GM23338 (cell line): ENCODE measurements around the gene TCERG1. TPM values are rescaled to one million over a fixed set of nuclear protein-coding genes. Genes with fewer than 3 reads are reported as not detected.

Experiments used
- ATAC-seq: fragments of 200-7000 bp; cut with Tn5 transposase; 3 replicates; pipeline ENCODE4 v1.9.1; 2020
- DNase-seq: peaks from one replicate; pipeline ENCODE4 v3.0.0-alpha.2; 2015; ENCODE audit warnings: low spot score
- H2AFZ ChIP-seq: fragments of 200-600 bp; sonication (generic); 2 replicates; pipeline ENCODE4 v1.8.0; 2016; ENCODE audit warnings: antibody characterized with exemption, mild to moderate bottlenecking, moderate library complexity
- H3F3A ChIP-seq: fragments of 200-600 bp; sonication (generic); replicated peaks from 2 replicates; pipeline ENCODE4 v1.8.0; 2017; ENCODE audit warnings: antibody characterized with exemption, mixed run types, low read depth
- H3K27ac ChIP-seq: fragments of 200-600 bp; sonication (generic); 2 replicates; pipeline ENCODE4 v1.6.1; 2016; ENCODE audit warnings: low read depth
- H3K27me3 ChIP-seq: fragments of 200-600 bp; sonication (generic); 2 replicates; pipeline ENCODE4 v1.8.0; 2016; ENCODE audit warnings: mild to moderate bottlenecking, mixed run types, moderate library complexity; ENCODE audit not compliant: insufficient read depth
- H3K36me3 ChIP-seq: fragments of 200-600 bp; sonication (generic); 2 replicates; pipeline ENCODE4 v1.8.0; 2016; ENCODE audit warnings: mild to moderate bottlenecking; ENCODE audit not compliant: insufficient read depth
- H3K4me1 ChIP-seq: fragments of 200-600 bp; sonication (generic); 2 replicates; pipeline ENCODE4 v1.8.0; 2016; ENCODE audit warnings: mild to moderate bottlenecking, moderate library complexity; ENCODE audit not compliant: insufficient read depth
- H3K4me2 ChIP-seq: fragments of 200-600 bp; sonication (generic); 2 replicates; pipeline ENCODE4 v1.7.1; 2017; ENCODE audit warnings: mixed run types
- H3K4me3 ChIP-seq: fragments of 200-600 bp; sonication (generic); 2 replicates; pipeline ENCODE4 v1.6.1; 2016; ENCODE audit warnings: mixed run types
- H3K79me2 ChIP-seq: fragments of 200-600 bp; sonication (generic); replicated peaks from 2 replicates; pipeline ENCODE4 v1.8.0; 2017; ENCODE audit warnings: mild to moderate bottlenecking; ENCODE audit not compliant: insufficient read depth
- H3K9me2 ChIP-seq: fragments of 200-600 bp; sonication (generic); 2 replicates; pipeline ENCODE4 v1.8.0; 2017; ENCODE audit not compliant: insufficient read depth
- H4K20me1 ChIP-seq: fragments of 200-600 bp; sonication (generic); replicated peaks from 2 replicates; pipeline ENCODE4 v1.8.0; 2017; ENCODE audit warnings: mild to moderate bottlenecking; ENCODE audit not compliant: insufficient read depth
- H3K27ac Mint-ChIP-seq: 2 replicates; pipeline ENCODE4 v1.8.0; 2020; ENCODE audit warnings: inconsistent platforms, mild to moderate bottlenecking, moderate library complexity, mixed read lengths
- H3K27me3 Mint-ChIP-seq: 3 replicates; pipeline ENCODE4 v1.8.0; 2022; ENCODE audit warnings: low read depth, mild to moderate bottlenecking, moderate library complexity, mixed read lengths, inconsistent platforms; ENCODE audit not compliant: insufficient read depth, poor library complexity
- H3K36me3 Mint-ChIP-seq: 3 replicates; pipeline ENCODE4 v1.8.0; 2021; ENCODE audit warnings: low read depth, mild to moderate bottlenecking, inconsistent platforms, moderate library complexity, mixed read lengths
- H3K4me1 Mint-ChIP-seq: 3 replicates; pipeline ENCODE4 v1.8.0; 2020; ENCODE audit warnings: mild to moderate bottlenecking, inconsistent platforms, mixed read lengths
- H3K4me3 Mint-ChIP-seq: 3 replicates; pipeline ENCODE4 v1.8.0; 2021; ENCODE audit warnings: moderate library complexity, mild to moderate bottlenecking, inconsistent platforms, mixed read lengths
- H3K9me3 Mint-ChIP-seq: 3 replicates; pipeline ENCODE4 v1.8.0; 2020; ENCODE audit warnings: moderate library complexity, mild to moderate bottlenecking, inconsistent platforms, mixed read lengths
- CREB1 ChIP-seq: fragments of 250-450 bp; sonication (Bioruptor Pico); IDR thresholded peaks from 2 replicates; pipeline ENCODE4 v1.5.0; 2020; ENCODE audit warnings: low read depth, mild to moderate bottlenecking, moderate library complexity
- ETS1 ChIP-seq: IDR thresholded peaks from 2 replicates; pipeline ENCODE4 v1.6.1; 2016; ENCODE audit warnings: antibody characterized with exemption
- EZH2phosphoT487 ChIP-seq: fragments of 200-600 bp; sonication (generic); IDR thresholded peaks from one replicate; pipeline ENCODE4 v1.8.1; 2018; ENCODE audit warnings: antibody characterized with exemption; ENCODE audit not compliant: unreplicated experiment
- JUNB ChIP-seq: IDR thresholded peaks from one replicate; pipeline ENCODE4 v1.6.1; 2016; ENCODE audit warnings: antibody characterized with exemption; ENCODE audit not compliant: unreplicated experiment
- NANOG ChIP-seq: IDR thresholded peaks from 2 replicates; pipeline ENCODE4 v1.6.1; 2016; ENCODE audit warnings: antibody characterized with exemption, borderline replicate concordance
- POLR2AphosphoS5 ChIP-seq: IDR thresholded peaks from 2 replicates; pipeline ENCODE4 v1.6.1; 2016; ENCODE audit warnings: antibody characterized with exemption, low read depth
- REST ChIP-seq: IDR thresholded peaks from one replicate; pipeline ENCODE4 v1.6.1; 2018; ENCODE audit warnings: antibody characterized with exemption; ENCODE audit not compliant: unreplicated experiment
- STAT1 ChIP-seq: IDR thresholded peaks from one replicate; pipeline ENCODE4 v1.6.1; 2016; ENCODE audit warnings: antibody characterized with exemption; ENCODE audit not compliant: unreplicated experiment
- ZNF114 ChIP-seq: fragments of 250-450 bp; sonication (Bioruptor Pico); IDR thresholded peaks from 2 replicates; pipeline ENCODE4 v1.5.0; 2020; ENCODE audit warnings: mild to moderate bottlenecking, moderate library complexity
- ZNF331 ChIP-seq: fragments of 250-450 bp; sonication (Bioruptor Pico); IDR thresholded peaks from 2 replicates; pipeline ENCODE4 v1.5.0; 2020; ENCODE audit warnings: low read depth, mild to moderate bottlenecking, moderate library complexity
- ZNF462 ChIP-seq: fragments of 250-450 bp; sonication (Bioruptor Pico); IDR thresholded peaks from 2 replicates; pipeline ENCODE4 v1.5.0; 2020; ENCODE audit warnings: mild to moderate bottlenecking, moderate library complexity
- polyA plus RNA-seq: library from polyadenylated mRNA; unstranded; fragments of >200 nt; fragmentation: Nextera tagmentation; extraction: Ambion mirVana; gene quantifications from 2 replicates; pipeline ENCODE4 v1.2.1, GENCODE V29; 2016
- total RNA-seq: library from RNA; depleted of rRNA; stranded (reverse); fragments of >200 nt; shearing (Covaris generic); gene quantifications from 2 replicates; pipeline ENCODE4 v1.2.3, GENCODE V29; 2014

Gene TCERG1
- total and polyA plus RNA-seq, 2 experiments from 2014 or later, result 127 to 178 TPM

GRCh38 chr5:146399481-146399880 is 47.7 kb upstream of the TCERG1 start (continued):
- TF ChIP-seq ETS1 (no peak), ZNF114 (CRISPR knock-in tag) (no peak), CREB1 (CRISPR knock-in tag) (no peak)

GRCh38 chr5:146400201-146400600 is 46.9 kb upstream of the TCERG1 start:
- no peaks in the 10 kb centered on the region for H3K4me1 ChIP-seq
- H3K4me3 ChIP-seq, result no peak overlapping the region
- H3K36me3 ChIP-seq, result no peaks in the 10 kb centered on the region
- H2AFZ ChIP-seq, result no peak overlapping the region
- H4K20me1 ChIP-seq, result no peaks in the 10 kb centered on the region
- H3K27me3 Mint-ChIP-seq, result peaks cover 4% of the 10 kb centered on the region
- H3F3A ChIP-seq, result no peaks in the 10 kb centered on the region
- H3K27me3 ChIP-seq, result no peaks in the 10 kb centered on the region
- no peak for TF ChIP-seq ZNF114 (CRISPR knock-in tag)
- no peak for TF ChIP-seq POLR2AphosphoS5
- no peak for TF ChIP-seq STAT1
- H3K4me2 ChIP-seq, result no peak overlapping the region
- H3K36me3 Mint-ChIP-seq, result no peaks in the 10 kb centered on the region
- no peaks in the 10 kb centered on the region for H3K9me2 ChIP-seq
- DNase-seq, result no peak
- H3K27ac Mint-ChIP-seq, result no peak overlapping the region
- no peak for ATAC-seq
- H3K27ac ChIP-seq, result no peak overlapping the region
- no peak overlapping the region for H3K4me3 Mint-ChIP-seq
- H3K4me1 Mint-ChIP-seq, result peaks cover 8% of the 10 kb centered on the region
- H3K9me3 Mint-ChIP-seq, result no peaks in the 10 kb centered on the region; the same call in 2 of the 3 replicates
- H3K79me2 ChIP-seq, result no peaks in the 10 kb centered on the region

- Histone ChIP-seq H3K27ac (no peak overlapping the region), H3K79me2 (no peaks in the 10 kb centered on the region), H3F3A (no peaks in the 10 kb centered on the region), H3K4me3 (no peak overlapping the region), H3K9me2 (no peaks in the 10 kb centered on the region), H4K20me1 (no peaks in the 10 kb centered on the region), H3K4me2 (no peak overlapping the region), H3K4me1 (no peaks in the 10 kb centered on the region), H3K27me3 (no peaks in the 10 kb centered on the region), H3K36me3 (no peaks in the 10 kb centered on the region), H2AFZ (no peak overlapping the region)
- H3K4me1 Mint-ChIP-seq, result peaks cover 7% of the 10 kb centered on the region
- no peak for DNase-seq
- H3K9me3 Mint-ChIP-seq, result no peaks in the 10 kb centered on the region; the same call in 2 of the 3 replicates
- no peak overlapping the region for H3K27ac Mint-ChIP-seq
- no peak for ATAC-seq
- no peak overlapping the region for H3K4me3 Mint-ChIP-seq
- no peaks in the 10 kb centered on the region for H3K36me3 Mint-ChIP-seq
- peaks cover 4% of the 10 kb centered on the region for H3K27me3 Mint-ChIP-seq
- TF ChIP-seq ZNF114 (CRISPR knock-in tag) (no peak), REST (no peak), JUNB (no peak), ZNF331 (no peak), NANOG (no peak), EZH2phosphoT487 (no peak), ZNF462 (CRISPR knock-in tag) (no peak), CREB1 (CRISPR knock-in tag) (no peak)
These were observed 46.1 kb upstream of the TCERG1 start for GRCh38 chr5:146401021-146401420.
